Measurements from ENCODE around the gene LY6G5B. TPM values are rescaled to one million over a fixed set of nuclear protein-coding genes. Genes with fewer than 3 reads are reported as not detected.

Gene LY6G5B
- total RNA-seq, 6 experiments from 2014 or later = 0.98 to 5.7 (median 2.6) TPM

GRCh38 chr6:31702405-31702818, 32.6 kb downstream of the LY6G5B start:
- H3K27me3 ChIP-seq = no peaks in the 10 kb centered on the region
- H3K4me1 ChIP-seq = peaks cover 0 to 21% (median 11%) of the 10 kb centered on the region in 4 donors
- intact Hi-C loops (cut with DNase I) = no loop called here
- peak overlapping the region; percentile 71 to 80 (median 77) for H3K4me3 ChIP-seq
- peak overlapping the region; percentile 95 to 98 (median 97) for H3K27ac ChIP-seq
- WGBS (ENCODE audit: insufficient coverage, low coverage, low lambda C conversion rate, missing lambda C conversion rate) = under 1% methylated on average over 10 of the region's 10 CpGs
- TF ChIP-seq, protein P1, sequence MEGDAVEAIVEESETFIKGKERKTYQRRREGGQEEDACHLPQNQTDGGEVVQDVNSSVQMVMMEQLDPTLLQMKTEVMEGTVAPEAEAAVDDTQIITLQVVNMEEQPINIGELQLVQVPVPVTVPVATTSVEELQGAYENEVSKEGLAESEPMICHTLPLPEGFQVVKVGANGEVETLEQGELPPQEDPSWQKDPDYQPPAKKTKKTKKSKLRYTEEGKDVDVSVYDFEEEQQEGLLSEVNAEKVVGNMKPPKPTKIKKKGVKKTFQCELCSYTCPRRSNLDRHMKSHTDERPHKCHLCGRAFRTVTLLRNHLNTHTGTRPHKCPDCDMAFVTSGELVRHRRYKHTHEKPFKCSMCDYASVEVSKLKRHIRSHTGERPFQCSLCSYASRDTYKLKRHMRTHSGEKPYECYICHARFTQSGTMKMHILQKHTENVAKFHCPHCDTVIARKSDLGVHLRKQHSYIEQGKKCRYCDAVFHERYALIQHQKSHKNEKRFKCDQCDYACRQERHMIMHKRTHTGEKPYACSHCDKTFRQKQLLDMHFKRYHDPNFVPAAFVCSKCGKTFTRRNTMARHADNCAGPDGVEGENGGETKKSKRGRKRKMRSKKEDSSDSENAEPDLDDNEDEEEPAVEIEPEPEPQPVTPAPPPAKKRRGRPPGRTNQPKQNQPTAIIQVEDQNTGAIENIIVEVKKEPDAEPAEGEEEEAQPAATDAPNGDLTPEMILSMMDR (IDR thresholded peaks at IDR 0.05) = no peak
- TF ChIP-seq POLR2A (IDR thresholded peaks at IDR 0.05) = no peak
- peak; percentile 1 to 6 (median 4) for ATAC-seq
- peaks cover 0 to 20% (median 2%) of the 10 kb centered on the region in 4 donors for H3K36me3 ChIP-seq
- DNase-seq = no peak
- no peaks in the 10 kb centered on the region for H3K9me3 ChIP-seq

GRCh38 chr6:31702819-31703716, 33.3 kb downstream of the LY6G5B start, which contains the start of gene ABHD16A:
TSS of gene ABHD16A (minus strand) at chr6:31703324. CDS start at chr6:31703281, 43 bp downstream.
- TF ChIP-seq, protein P1 (IDR thresholded peaks at IDR 0.05) = peak in 2 of 4 donors; percentile 10 to 21
- TF ChIP-seq POLR2A (IDR thresholded peaks at IDR 0.05) = peak; percentile 98
- intact Hi-C loops (cut with DNase I) = no loop called here
- DNase-seq (peak; percentile 99), ATAC-seq (peak; percentile 97)
- Histone ChIP-seq H3K27ac (peak within 1 kb of the TSS; percentile 95 to 98 (median 97)), H3K4me3 (peak within 1 kb of the TSS; percentile 71 to 80 (median 77)), H3K9me3 (no peaks in the 10 kb centered on the region), H3K27me3 (no peaks in the 10 kb centered on the region), H3K4me1 (peaks cover 0 to 21% (median 11%) of the 10 kb centered on the region in 4 donors), H3K36me3 (peaks cover 0 to 20% (median 0%) of the 10 kb centered on the region in 4 donors)
- under 1% methylated on average over 42 of the region's 54 CpGs for WGBS (ENCODE audit: insufficient coverage, low coverage, low lambda C conversion rate, missing lambda C conversion rate)

GRCh38 chr6:31705931-31706330, 36.2 kb downstream of the LY6G5B start:
- intact Hi-C loops (cut with DNase I) = no loop called here
- no peaks in the 10 kb centered on the region for H3K36me3 ChIP-seq
- H3K27me3 ChIP-seq = no peaks in the 10 kb centered on the region
- H3K4me3 ChIP-seq = no peak overlapping the region
- no peak for ATAC-seq
- WGBS (ENCODE audit: insufficient coverage, low coverage, low lambda C conversion rate, missing lambda C conversion rate) = 93% methylated on average over 5 of the region's 6 CpGs
- H3K27ac ChIP-seq = no peak overlapping the region
- H3K9me3 ChIP-seq = no peaks in the 10 kb centered on the region
- no peak for TF ChIP-seq POLR2A (IDR thresholded peaks at IDR 0.05)
- TF ChIP-seq, protein P1 (IDR thresholded peaks at IDR 0.05) = no peak
- no peak for DNase-seq
- peaks cover 0 to 17% (median 10%) of the 10 kb centered on the region in 4 donors for H3K4me1 ChIP-seq

- no peak for ATAC-seq
- no peak within 1 kb of the TSS for H3K27ac ChIP-seq
- no peaks in the 10 kb centered on the region for H3K27me3 ChIP-seq
- intact Hi-C loops (cut with DNase I) = no loop called here
- no peak for DNase-seq
- TF ChIP-seq POLR2A (IDR thresholded peaks at IDR 0.05) = no peak
- TF ChIP-seq, protein P1 (IDR thresholded peaks at IDR 0.05) = no peak
- H3K36me3 ChIP-seq = no peaks in the 10 kb centered on the region
- no peaks in the 10 kb centered on the region for H3K9me3 ChIP-seq
- peaks cover 0 to 12% (median 6%) of the 10 kb centered on the region in 4 donors for H3K4me1 ChIP-seq
- H3K4me3 ChIP-seq = no peak within 1 kb of the TSS
- WGBS (ENCODE audit: insufficient coverage, low coverage, low lambda C conversion rate, missing lambda C conversion rate) = 35% methylated on average over 2 of the region's 3 CpGs
Measured at GRCh38 chr6:31706599-31706998, 36.8 kb downstream of the LY6G5B start, which contains the start of gene LY6G6F. TSS of gene LY6G6F (plus strand) at chr6:31706866. CDS start at chr6:31706907, 41 bp downstream.

All from right lobe of liver (tissue), 6 donors.